Smooth muscle cell (in vitro differentiated cells): Measurements from ENCODE around the gene SMYD2. TPM values are rescaled to one million over a fixed set of nuclear protein-coding genes. Genes with fewer than 3 reads are reported as not detected.

Source experiments
- DNase-seq: peaks from one replicate; lab custom pipeline; 2025; ENCODE audit not compliant: unreplicated experiment; lab: John Stamatoyannopoulos, UW
- H2AFZ ChIP-seq: fragments of 200-600 bp; sonication (generic); 2 replicates; pipeline ENCODE4 v1.6.0; 2016; ENCODE audit warnings: antibody characterized with exemption, low read depth, mild to moderate bottlenecking
- H3F3A ChIP-seq: fragments of 200-600 bp; sonication (generic); 2 replicates; pipeline ENCODE4 v1.6.0; 2017; ENCODE audit warnings: antibody characterized with exemption, low read depth
- H3K27ac ChIP-seq: fragments of 200-600 bp; sonication (generic); 2 replicates; pipeline ENCODE4 v1.5.1; 2016; ENCODE audit warnings: low read depth, mild to moderate bottlenecking
- H3K27me3 ChIP-seq: fragments of 200-600 bp; sonication (generic); 2 replicates; pipeline ENCODE4 v1.6.1; 2016; ENCODE audit warnings: low read depth, mild to moderate bottlenecking
- H3K36me3 ChIP-seq: fragments of 200-600 bp; sonication (generic); 2 replicates; pipeline ENCODE4 v1.5.1; 2016; ENCODE audit warnings: low read depth
- H3K4me1 ChIP-seq: fragments of 200-600 bp; sonication (generic); 2 replicates; pipeline ENCODE4 v1.5.1; 2016; ENCODE audit warnings: low read depth
- H3K4me2 ChIP-seq: fragments of 200-600 bp; sonication (generic); 2 replicates; pipeline ENCODE4 v1.6.0; 2016; ENCODE audit warnings: mild to moderate bottlenecking
- H3K4me3 ChIP-seq: fragments of 200-600 bp; sonication (generic); 2 replicates; pipeline ENCODE4 v1.5.1; 2016; ENCODE audit warnings: mild to moderate bottlenecking
- H3K79me2 ChIP-seq: fragments of 200-600 bp; sonication (generic); 2 replicates; pipeline ENCODE4 v1.6.0; 2016; ENCODE audit warnings: low read depth, mild to moderate bottlenecking
- H3K9ac ChIP-seq: fragments of 200-600 bp; sonication (generic); 2 replicates; pipeline ENCODE4 v1.6.0; 2016; ENCODE audit warnings: low read depth
- H3K9me3 ChIP-seq: fragments of 200-600 bp; sonication (generic); replicated peaks from 2 replicates; pipeline ENCODE4 v1.5.1; 2016; ENCODE audit warnings: low read depth
- H4K20me1 ChIP-seq: fragments of 200-600 bp; sonication (generic); 2 replicates; pipeline ENCODE4 v1.6.0; 2016; ENCODE audit warnings: low read depth
- WGBS: methylation state at CpG from one replicate; pipeline ENCODE4 v1.1.7; 2016; ENCODE audit warnings: low lambda C conversion rate; 5-methylcytosine and 5-hydroxymethylcytosine counted together
- polyA plus RNA-seq: library from polyadenylated mRNA; unstranded; fragments of >200 nt; fragmentation: Nextera tagmentation; extraction: Ambion mirVana; gene quantifications from 2 replicates; pipeline ENCODE4 v1.2.1, GENCODE V29; 2016
- total RNA-seq: library from RNA; depleted of rRNA; stranded (reverse); fragments of >200 nt; gene quantifications from 2 replicates; pipeline ENCODE4 v1.2.3, GENCODE V29; 2014
- TF ChIP-seq, protein P1 (sequence below): fragments of 200-600 bp; sonication (generic); IDR thresholded peaks from 2 replicates; pipeline ENCODE4 v1.5.1; 2017; ENCODE audit warnings: borderline replicate concordance, mild to moderate bottlenecking, antibody characterized with exemption; ENCODE audit not compliant: insufficient read depth, poor library complexity, severe bottlenecking

Gene SMYD2
- total and polyA plus RNA-seq, 2 experiments from 2014 or later, result 31.1 to 39.7 TPM

DNA sequence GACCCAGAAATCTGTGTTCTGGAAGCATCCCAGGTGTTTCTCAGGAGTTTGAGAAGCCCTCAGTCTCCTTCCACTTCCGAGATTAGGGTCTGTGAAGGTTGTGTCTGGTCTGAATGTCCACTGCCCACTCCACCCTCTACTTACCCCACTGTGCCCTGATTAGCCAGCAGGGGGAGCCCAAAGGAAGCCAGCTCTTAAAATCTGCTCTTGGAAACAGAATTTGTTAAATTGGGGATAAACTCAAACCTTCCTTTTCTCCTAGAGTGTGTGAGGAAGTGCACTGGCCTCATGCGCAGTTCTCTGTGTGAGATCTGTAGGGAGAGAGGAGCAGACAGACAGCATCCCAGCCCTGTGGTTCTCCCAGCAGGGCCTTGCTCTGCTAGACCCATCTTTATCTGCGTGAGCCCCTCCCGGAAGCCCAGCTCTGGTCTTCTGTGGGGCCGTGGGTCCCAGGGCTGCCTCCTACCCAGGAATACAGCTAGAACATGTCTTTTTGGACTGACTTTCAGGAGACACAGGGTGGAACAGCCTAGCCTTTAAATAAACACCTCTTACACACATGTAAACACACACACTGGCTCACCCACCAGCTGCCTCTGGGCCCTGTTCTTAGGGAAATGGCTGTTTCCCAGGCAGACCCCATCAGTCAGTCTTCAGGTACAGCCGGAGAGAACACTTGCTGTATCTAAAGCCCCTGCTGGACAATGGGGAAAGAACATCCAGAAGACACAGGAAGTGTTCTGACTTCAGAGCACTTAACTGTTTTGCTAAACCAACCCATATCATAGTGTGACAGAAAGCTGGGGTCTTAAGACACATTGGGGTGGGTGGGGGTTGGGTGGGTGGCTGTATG is 52.2 kb downstream of the SMYD2 start:
- peak; percentile 9 for DNase-seq
- TF ChIP-seq, protein P1, sequence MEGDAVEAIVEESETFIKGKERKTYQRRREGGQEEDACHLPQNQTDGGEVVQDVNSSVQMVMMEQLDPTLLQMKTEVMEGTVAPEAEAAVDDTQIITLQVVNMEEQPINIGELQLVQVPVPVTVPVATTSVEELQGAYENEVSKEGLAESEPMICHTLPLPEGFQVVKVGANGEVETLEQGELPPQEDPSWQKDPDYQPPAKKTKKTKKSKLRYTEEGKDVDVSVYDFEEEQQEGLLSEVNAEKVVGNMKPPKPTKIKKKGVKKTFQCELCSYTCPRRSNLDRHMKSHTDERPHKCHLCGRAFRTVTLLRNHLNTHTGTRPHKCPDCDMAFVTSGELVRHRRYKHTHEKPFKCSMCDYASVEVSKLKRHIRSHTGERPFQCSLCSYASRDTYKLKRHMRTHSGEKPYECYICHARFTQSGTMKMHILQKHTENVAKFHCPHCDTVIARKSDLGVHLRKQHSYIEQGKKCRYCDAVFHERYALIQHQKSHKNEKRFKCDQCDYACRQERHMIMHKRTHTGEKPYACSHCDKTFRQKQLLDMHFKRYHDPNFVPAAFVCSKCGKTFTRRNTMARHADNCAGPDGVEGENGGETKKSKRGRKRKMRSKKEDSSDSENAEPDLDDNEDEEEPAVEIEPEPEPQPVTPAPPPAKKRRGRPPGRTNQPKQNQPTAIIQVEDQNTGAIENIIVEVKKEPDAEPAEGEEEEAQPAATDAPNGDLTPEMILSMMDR, result peak; percentile 89

DNA sequence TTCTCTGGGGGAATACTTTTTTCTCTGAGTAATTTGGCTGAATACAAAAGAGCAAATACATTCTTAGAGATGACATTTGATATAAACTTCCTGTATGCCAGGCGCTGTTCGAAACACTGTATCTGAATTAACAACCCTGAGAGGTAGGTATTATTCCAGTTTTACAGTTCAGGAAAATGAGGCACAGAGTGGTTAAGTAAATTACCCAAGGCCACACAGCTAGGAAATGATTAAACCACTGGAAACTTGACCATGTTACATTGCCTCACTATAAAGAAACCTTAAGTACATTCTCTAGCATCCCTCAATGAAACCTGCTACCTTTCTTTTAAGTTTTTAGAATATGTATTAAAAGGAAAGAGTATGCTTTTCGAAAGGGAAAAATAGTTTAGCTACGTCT is 54.6 kb downstream of the SMYD2 start:
- Histone ChIP-seq H2AFZ (no peak overlapping the region), H3K4me1 (no peaks in the 10 kb centered on the region), H3K79me2 (no peaks in the 10 kb centered on the region), H3F3A (no peaks in the 10 kb centered on the region), H3K9me3 (no peaks in the 10 kb centered on the region), H3K4me3 (no peak overlapping the region), H3K4me2 (no peak overlapping the region), H4K20me1 (no peaks in the 10 kb centered on the region), H3K36me3 (no peaks in the 10 kb centered on the region), H3K27ac (no peak overlapping the region), H3K9ac (no peak overlapping the region), H3K27me3 (no peaks in the 10 kb centered on the region)
- TF ChIP-seq, protein P1, result no peak
- DNase-seq, result no peak
- 98% methylated on average over 4 of the region's 4 CpGs for WGBS

More for the DNA sequence above, 52.2 kb downstream of the SMYD2 start:
- no peaks in the 10 kb centered on the region for H3K27me3 ChIP-seq
- H3K36me3 ChIP-seq, result no peaks in the 10 kb centered on the region
- H3K4me1 ChIP-seq, result no peaks in the 10 kb centered on the region
- H3F3A ChIP-seq, result peaks cover 5% of the 10 kb centered on the region
- H3K4me2 ChIP-seq, result no peak overlapping the region
- H3K9me3 ChIP-seq, result no peaks in the 10 kb centered on the region
- WGBS, result 80% methylated on average over 6 of the region's 6 CpGs
- no peak overlapping the region for H3K27ac ChIP-seq
- no peak overlapping the region for H2AFZ ChIP-seq
- no peak overlapping the region for H3K4me3 ChIP-seq
- no peak overlapping the region for H3K9ac ChIP-seq
- no peaks in the 10 kb centered on the region for H4K20me1 ChIP-seq
- no peaks in the 10 kb centered on the region for H3K79me2 ChIP-seq

DNA sequence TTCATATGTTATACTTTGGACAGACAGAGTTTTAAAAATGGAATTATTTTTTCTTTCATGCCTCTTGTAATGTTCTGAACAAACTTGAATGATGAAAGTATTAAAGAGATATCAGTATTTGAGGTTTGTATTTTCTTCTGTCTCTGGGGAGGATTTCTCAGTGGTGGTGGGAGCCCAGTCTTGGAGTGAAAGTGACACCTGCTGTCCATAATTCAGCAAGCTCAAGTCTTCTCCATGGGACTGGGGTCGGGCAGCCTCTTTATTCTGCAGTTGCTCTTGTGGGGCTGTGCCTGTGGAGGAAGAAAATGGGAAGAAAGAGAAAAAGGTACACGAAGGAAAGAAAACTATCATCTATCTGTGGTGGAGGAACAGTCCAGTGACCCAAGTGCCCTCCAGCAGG is 56.1 kb downstream of the SMYD2 start:
- Histone ChIP-seq H4K20me1 (no peaks in the 10 kb centered on the region), H3K27ac (no peak overlapping the region), H3K27me3 (no peaks in the 10 kb centered on the region), H3K4me1 (no peaks in the 10 kb centered on the region), H3K9ac (no peak overlapping the region), H3K36me3 (no peaks in the 10 kb centered on the region), H3K79me2 (no peaks in the 10 kb centered on the region), H3K4me3 (no peak overlapping the region), H3F3A (no peaks in the 10 kb centered on the region), H3K9me3 (no peaks in the 10 kb centered on the region), H2AFZ (no peak overlapping the region), H3K4me2 (no peak overlapping the region)
- WGBS, result 75% methylated on average over 2 of the region's 2 CpGs
- DNase-seq, result no peak
- TF ChIP-seq, protein P1, result no peak

DNA sequence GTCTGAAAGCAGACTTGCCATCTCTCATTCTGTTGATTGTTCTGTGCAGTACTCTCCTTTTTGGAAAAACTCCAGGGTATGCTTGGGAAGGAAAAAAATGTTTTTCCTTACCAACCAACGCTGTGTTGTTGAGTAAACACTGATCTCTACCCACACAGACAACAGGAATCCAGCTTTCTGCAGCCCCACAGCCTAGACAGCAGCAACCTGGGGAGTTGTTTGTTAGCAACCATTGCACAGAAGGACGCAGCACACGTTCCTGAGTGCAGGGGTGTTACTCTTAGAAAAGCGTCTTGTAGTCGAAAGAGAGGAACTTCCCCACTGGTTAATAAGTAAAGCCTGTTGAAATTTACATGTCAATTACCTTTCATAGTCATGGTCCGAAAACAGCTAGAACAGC is 56.6 kb downstream of the SMYD2 start:
- TF ChIP-seq, protein P1, result no peak
- no peak overlapping the region for H3K9ac ChIP-seq
- no peaks in the 10 kb centered on the region for H3K36me3 ChIP-seq

More for the DNA sequence above, 56.6 kb downstream of the SMYD2 start:
- Histone ChIP-seq H3K9me3 (no peaks in the 10 kb centered on the region), H3K27me3 (no peaks in the 10 kb centered on the region), H3F3A (no peaks in the 10 kb centered on the region), H3K4me3 (no peak overlapping the region), H3K4me1 (no peaks in the 10 kb centered on the region), H3K4me2 (no peak overlapping the region), H3K79me2 (no peaks in the 10 kb centered on the region), H2AFZ (no peak overlapping the region), H3K27ac (no peak overlapping the region), H4K20me1 (no peaks in the 10 kb centered on the region)
- 80% methylated on average over 6 of the region's 6 CpGs for WGBS
- no peak for DNase-seq
